A549 treated with DMSO at 1 μM for 4 hours (cell line): ENCODE data around the gene ABAT. TPM values are rescaled to one million over a fixed set of nuclear protein-coding genes. Genes with fewer than 3 reads are reported as not detected.

Experiments
- total RNA-seq: library from RNA; stranded (reverse); fragments of 200-300 nt; extraction: Qiagen RNA extraction; gene quantifications from 5 replicates; pipeline ENCODE4 v1.2.3, GENCODE V29; 2022; ENCODE audit warnings: low read depth

The ABAT gene
- 0.32 to 0.75 TPM (median 0.52 TPM) in 5 replicates for total RNA-seq

GRCh38 chr16:8674413-8675022, at the start of gene ABAT:
Gene ABAT (plus strand): TSS chr16:8674617. CDS start chr16:8735740, 61,123 bp downstream.

GRCh38 chr16:8797364-8798173, 123.2 kb downstream of the ABAT start, which contains the start of the genes PMM2 and TMEM186:
Gene PMM2 (plus strand): TSS chr16:8797839. CDS start chr16:8797883, 44 bp downstream.
Gene TMEM186 (minus strand): TSS chr16:8797639. CDS start chr16:8797614, 25 bp downstream.

Other genes with a start within 250 kb of the ABAT start
- gene TMEM114, start 84.1 kb upstream of the ABAT start, total RNA-seq: not detected in 5 replicates
- 22.3 to 26.1 TPM (median 25.4 TPM) in 5 replicates for gene METTL22, start 52.9 kb upstream of the ABAT start, total RNA-seq
- 13.4 to 14.4 TPM (median 13.7 TPM) in 5 replicates for gene TMEM186, start 123.0 kb downstream of the ABAT start, total RNA-seq
- gene PMM2, start 123.2 kb downstream of the ABAT start, total RNA-seq: 91.2 to 106 TPM (median 95.3 TPM) in 5 replicates
- 127 to 151 TPM (median 134 TPM) in 5 replicates for gene CARHSP1, start 194.4 kb downstream of the ABAT start, total RNA-seq
- not detected in 5 replicates for gene LITAFD, start 207.7 kb downstream of the ABAT start, total RNA-seq